AG09309 (cell line): ENCODE results near the gene MYCBP2.
A peak's percentile ranks its signal among the peaks of the same experiment; 100 is the strongest.

Source experiments
- DNase-seq: peaks from one replicate; pipeline ENCODE4 v3.0.0-alpha.2; 2010; ENCODE audit warnings: low read depth
- H3K4me3 ChIP-seq: 2 replicates; pipeline ENCODE4 v1.5.1; 2011; ENCODE audit warnings: mild to moderate bottlenecking, low read depth, low read length, moderate library complexity; ENCODE audit not compliant: control insufficient read depth
- TF ChIP-seq, protein P1 (sequence below): IDR thresholded peaks from 2 replicates; pipeline ENCODE4 v1.5.1; 2011; ENCODE audit warnings: mild to moderate bottlenecking, low read depth, low read length, inconsistent platforms; ENCODE audit not compliant: insufficient read depth, control insufficient read depth; ENCODE audit errors: missing control alignments

MYCBP2 gene

DNA sequence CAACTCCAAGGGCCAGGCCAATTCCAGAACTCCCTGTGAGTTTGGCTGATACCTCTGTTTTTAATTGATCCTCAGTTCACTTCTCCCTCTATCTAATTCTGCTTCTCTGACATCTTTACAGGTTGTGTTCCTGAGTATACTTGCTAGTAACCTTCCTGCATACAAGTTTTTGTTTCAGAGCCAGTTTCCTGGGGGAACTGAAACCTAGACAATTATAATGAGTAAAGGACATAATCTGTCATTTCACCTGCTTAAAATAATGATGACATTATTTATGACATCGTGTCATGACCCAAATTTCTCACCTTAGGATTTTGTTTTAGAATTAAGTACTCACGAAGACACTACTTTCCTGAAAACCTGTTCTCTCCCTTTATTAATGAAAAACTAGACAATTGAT is 12.5 kb upstream of the MYCBP2 start:
- no peak overlapping the region for H3K4me3 ChIP-seq
- TF ChIP-seq, protein P1, sequence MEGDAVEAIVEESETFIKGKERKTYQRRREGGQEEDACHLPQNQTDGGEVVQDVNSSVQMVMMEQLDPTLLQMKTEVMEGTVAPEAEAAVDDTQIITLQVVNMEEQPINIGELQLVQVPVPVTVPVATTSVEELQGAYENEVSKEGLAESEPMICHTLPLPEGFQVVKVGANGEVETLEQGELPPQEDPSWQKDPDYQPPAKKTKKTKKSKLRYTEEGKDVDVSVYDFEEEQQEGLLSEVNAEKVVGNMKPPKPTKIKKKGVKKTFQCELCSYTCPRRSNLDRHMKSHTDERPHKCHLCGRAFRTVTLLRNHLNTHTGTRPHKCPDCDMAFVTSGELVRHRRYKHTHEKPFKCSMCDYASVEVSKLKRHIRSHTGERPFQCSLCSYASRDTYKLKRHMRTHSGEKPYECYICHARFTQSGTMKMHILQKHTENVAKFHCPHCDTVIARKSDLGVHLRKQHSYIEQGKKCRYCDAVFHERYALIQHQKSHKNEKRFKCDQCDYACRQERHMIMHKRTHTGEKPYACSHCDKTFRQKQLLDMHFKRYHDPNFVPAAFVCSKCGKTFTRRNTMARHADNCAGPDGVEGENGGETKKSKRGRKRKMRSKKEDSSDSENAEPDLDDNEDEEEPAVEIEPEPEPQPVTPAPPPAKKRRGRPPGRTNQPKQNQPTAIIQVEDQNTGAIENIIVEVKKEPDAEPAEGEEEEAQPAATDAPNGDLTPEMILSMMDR, result no peak
- DNase-seq, result no peak

DNA sequence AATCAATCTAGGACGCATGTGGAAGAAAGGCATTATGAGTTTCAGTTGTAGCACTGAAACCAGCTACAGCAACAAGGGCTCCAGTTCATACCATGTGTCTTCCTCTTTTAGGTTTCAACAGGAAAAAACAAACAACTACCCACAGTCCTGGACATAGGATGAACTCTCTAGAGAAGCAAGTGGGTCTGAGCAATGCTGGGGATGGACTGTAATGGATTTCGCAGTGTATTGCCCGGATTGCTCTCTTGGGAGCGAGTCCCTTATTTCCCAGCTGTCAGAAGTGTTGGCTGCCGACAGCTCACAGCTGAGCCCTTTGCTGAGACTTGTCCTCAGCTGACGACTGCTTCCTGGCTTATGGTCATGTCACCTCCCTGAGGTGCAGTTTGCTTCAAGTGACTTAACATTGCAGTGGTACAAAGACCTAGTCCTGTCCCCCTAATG is 12.1 kb upstream of the MYCBP2 start:
- TF ChIP-seq, protein P1, result no peak
- DNase-seq, result no peak
- H3K4me3 ChIP-seq, result no peak overlapping the region

DNA sequence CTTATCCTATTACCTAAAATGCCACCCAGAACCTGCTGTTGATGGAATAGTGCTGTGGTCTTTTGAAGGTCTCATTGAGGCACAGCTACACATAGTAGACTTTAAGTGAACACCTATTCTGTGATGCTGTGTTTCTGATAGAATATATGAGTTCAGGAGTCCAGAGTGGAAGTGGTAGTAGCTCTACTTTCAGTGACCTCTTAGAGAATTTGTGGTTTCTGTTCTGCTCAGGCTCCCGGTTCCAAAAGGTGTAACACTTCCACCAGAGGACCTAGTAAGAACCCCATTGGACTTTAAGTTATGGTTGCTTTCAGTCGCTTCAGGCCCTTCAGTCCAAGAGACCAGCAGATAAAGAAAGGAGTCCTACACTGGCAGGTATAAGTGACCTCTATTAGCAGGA is 11.4 kb upstream of the MYCBP2 start:
- H3K4me3 ChIP-seq, result no peak overlapping the region
- DNase-seq, result no peak
- TF ChIP-seq, protein P1, result no peak

DNA sequence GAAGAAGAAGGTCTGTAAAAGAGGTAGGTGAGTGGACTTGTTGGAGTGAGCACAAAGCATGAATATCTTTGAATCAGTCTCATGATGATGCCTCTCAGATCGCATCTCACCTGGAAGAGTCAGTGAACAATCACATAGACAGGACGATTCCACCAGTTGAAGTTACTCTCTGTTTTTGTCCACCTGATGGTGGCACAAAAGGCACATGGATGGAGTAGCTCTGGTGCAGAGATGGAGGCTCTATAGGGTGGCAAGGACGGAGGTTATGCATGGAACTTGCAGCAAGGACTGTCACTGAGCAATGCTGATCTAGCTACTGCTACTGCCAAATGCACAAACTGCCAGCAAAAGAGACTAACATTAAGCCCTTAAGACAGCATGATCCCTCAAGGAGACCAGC is 10.3 kb upstream of the MYCBP2 start:
- H3K4me3 ChIP-seq, result no peak overlapping the region
- TF ChIP-seq, protein P1, result peak; percentile 15
- no peak for DNase-seq

DNA sequence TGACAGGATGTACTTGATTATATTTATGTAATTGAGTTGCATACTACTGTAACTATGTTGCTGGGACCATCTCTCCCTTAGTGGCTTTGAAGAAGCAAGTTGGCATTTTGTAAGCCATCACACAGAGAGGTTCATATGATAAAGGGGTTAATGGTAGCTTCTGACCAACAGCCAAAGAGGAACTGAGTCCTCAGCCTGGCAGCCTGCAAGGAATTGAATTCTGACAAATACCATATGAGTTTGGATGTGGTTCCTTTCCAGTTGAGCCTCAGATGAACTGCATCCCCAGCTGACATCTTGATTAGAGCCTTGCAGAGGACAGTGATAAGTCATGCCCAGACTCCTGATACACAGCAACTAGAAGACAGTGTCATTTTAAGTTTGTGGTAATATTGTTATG is 8.6 kb upstream of the MYCBP2 start:
- DNase-seq, result no peak
- TF ChIP-seq, protein P1, result no peak
- no peak overlapping the region for H3K4me3 ChIP-seq

DNA sequence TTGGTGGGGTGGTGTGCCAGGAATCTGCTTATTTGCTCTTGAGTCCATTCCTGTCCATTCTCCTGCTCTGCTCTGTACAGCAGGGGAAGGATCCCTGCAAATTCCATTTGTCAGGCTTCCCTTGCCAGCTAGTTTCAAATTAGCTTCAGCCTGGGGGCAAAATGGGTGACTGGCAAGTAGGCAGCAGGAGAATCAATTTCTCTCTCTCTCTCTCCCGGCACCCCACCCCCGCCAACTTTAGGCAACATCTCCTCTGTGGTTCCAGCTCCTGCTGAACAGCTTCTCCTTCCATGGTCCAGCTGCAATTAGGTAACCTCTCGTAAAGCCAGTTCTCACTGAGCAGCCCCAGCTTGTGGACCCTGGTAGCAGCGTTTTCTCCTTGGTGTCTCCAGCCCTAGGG is 6.7 kb upstream of the MYCBP2 start:
- no peak overlapping the region for H3K4me3 ChIP-seq
- DNase-seq, result no peak
- TF ChIP-seq, protein P1, result no peak

DNA sequence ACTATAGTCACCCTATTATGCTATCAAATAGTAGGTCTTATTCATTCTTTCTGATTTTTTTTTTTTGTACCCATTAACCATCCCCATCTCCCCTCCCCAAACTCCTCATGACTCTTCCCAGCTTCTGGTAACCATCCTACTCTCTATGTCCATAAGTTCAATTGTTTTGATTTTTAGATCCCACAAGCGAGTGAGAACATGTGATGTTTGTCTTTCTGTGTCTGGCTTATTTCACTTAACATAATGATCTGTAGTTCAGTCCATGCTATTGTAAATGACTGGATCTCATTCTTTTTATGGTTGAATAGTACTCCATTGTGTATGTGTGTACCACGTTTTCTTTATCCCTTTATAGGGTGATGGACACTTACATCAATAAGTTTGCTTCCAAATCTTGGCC is 4.5 kb upstream of the MYCBP2 start:
- TF ChIP-seq, protein P1, result no peak
- no peak for DNase-seq
- no peak overlapping the region for H3K4me3 ChIP-seq
